GM21367 (cell line): Measurements from ENCODE around the gene PRKX.
"Not testable (repeated sequence)": the region's sequence is repeated elsewhere in the genome, so short reads cannot be mapped to it uniquely, and the experiment has no call there.

ENCODE experiments used
- ATAC-seq: cut with Tn5 transposase; IDR thresholded peaks from one replicate; pipeline ENCODE4 v1.9.1; 2021; ENCODE audit not compliant: unreplicated experiment

The PRKX gene

DNA sequence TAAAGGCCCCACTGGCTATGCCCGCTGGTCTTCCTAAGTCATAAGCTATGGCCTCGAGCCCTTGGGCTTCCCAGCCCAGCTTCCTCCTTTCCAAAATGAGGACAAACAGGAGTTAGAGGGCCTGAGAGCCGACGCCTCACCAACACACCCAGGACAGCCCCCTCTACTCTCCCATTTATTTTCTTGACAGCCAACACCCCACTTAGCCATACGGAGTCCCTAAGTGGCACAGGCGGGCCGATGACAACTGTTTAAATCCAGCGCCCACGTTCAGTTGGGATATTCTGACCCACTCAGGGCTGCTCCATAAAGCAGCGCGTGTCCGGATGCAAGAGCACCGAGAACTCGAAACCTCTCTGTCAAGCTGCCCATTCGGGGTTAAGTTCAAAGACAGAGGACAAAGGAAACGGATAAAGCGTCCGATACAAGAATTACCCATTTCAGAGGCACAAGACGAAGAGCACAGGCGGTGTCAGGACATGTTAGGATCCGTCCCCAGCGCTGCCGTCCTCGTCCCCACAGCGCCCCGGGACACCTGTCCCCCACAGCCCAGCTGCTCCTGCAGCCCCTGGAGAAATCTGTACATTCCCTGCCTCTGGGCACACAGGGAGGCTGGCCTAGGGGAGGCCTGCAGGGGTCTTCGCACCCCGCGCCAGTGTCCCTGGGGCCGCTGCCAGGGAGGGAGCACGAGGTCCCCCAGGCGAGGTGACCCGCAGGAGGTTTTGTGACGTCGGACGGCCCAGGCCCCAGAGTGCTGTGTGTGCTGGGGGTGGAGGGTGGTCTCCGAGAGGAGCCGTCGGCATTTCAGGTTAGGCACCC lies 1.2 kb downstream of the PRKX start:
- no peak for ATAC-seq

DNA sequence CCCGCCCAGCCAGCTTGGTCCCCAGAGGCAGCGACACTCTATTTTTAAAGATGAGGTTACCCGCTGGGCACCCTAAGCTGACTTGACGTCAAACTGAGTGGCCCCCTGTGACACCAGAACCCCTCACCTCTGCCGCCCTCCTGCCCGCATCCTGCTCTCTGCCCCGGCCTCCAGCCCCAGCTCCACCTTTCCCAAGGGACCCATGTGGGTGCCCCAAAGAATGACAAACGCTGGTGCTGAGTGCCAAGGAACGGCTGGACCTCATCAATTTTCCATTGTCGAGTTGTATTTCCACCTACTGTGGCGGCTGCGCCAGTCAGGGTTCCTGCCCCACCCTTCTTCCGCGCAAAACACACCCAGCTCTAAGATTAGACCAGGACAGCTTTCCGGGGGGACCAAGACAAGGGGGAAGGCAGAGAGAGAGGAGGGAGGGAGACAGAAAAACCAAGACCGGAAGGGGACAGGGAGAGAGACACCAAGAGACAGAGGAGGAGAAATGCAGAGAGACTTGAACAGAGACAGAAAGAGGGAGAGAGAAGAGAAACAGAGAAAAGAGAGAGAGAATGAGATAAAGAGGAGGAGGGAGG lies 2.0 kb downstream of the PRKX start:
- peak; percentile 24 for ATAC-seq

DNA sequence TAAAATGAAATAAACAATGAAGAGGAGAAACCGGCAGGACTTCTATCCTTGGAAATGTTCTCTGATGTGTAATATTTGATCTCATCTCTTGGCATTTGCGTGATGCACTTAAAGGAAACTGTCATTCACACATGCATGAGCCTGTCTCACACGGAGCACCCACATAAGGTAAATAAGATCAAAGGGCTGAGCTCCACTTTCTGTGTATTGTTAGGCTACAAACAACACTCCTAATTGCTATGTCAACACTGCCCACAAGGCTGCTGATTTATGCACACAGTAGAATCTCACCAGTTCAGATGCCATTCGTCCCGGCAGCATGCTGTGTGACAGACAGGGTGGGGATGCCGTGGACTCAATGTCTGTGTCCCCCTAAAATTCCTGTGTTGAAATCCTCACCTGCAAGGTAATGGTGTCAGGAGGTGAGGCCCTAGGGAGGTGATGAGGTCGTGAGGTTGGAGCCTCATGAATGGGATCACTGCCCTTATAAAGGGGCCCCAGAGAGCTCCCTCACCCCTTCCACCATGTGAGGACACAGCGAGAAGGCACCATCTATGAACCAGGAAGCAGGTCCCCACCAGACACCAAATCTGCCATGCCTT lies 5.7 kb downstream of the PRKX start:
- not testable (repeated sequence) for ATAC-seq

DNA sequence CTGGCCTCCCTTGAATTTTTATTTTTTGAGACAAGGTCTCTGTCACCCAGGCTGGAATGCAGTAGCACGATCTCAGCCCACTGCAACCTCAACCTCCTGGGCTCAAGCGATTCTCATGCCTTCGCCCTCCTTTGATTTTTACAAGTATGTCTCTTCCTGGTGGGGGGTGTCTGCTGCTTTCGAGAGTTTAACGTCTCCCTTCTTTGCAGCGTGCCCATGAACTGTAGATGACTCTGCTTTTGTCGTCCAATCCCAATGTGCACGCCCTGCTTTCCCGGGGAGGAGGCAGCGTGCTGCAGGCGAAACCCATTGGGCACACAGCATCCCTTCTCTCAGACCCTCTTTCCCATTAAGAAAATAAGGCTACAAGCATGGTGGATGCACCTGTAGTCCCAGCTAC lies 7.0 kb downstream of the PRKX start:
- no peak for ATAC-seq

DNA sequence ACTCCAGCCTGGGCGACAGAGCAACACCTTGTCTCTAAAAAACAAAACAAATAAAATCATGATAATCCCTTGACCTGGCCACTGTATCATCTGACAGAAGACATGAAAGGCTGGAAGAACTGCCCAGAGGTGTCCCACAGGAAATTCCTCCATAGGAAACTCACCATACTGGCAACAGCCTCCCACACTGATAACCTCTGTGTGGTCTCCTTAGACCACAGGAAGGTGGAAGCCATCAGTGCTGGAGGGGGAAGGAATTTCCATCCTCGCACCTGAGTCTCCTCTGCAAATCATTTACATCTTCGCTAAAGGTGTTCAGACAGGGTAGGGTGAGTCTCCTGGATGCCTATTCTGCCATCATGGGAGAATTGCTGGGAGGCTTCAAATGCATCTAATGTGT lies 10.2 kb downstream of the PRKX start:
- ATAC-seq, result not testable (repeated sequence)

DNA sequence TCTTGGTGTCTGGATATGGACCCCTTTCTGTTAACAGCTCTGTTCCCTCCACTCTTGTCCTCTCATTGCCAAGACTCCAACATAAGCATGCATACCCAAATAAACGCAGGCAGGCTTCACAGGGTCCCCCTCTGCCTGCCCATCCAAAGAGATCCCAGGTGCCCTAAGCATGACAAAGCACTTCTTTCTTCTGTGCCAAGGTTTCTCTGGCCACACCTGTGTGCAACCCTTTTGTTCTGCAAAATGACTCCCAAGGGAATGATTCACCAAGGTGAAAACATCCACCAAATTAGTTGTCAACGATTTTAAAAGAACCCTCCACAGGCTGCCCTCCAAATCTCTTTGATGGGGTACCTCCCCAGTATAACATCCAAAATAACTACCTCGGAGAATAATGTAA lies 11.4 kb downstream of the PRKX start:
- not testable (repeated sequence) for ATAC-seq

DNA sequence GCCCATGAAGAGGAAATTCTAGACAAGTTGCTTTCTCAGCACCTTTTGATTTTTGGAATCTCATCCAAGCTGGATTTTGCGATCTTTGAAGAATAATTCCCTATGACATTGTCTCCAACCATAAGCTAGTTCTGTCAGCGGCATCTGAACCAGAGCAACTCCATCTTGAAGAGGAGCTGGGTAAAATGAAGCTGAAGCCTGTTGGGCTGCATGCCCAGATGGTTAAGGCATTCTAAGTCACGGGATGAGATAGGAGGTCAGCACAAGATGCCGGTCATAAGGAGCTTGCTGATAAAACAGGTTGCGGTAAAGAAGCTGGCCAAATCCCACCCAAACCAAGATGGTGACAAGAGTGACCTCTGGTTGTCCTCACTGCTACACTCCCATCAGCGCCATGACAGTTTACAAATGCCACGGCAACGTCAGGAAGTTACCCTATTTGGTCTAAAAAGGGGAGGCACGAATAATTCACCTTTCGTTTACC lies 12.0 kb downstream of the PRKX start:
- ATAC-seq, result not testable (repeated sequence)

DNA sequence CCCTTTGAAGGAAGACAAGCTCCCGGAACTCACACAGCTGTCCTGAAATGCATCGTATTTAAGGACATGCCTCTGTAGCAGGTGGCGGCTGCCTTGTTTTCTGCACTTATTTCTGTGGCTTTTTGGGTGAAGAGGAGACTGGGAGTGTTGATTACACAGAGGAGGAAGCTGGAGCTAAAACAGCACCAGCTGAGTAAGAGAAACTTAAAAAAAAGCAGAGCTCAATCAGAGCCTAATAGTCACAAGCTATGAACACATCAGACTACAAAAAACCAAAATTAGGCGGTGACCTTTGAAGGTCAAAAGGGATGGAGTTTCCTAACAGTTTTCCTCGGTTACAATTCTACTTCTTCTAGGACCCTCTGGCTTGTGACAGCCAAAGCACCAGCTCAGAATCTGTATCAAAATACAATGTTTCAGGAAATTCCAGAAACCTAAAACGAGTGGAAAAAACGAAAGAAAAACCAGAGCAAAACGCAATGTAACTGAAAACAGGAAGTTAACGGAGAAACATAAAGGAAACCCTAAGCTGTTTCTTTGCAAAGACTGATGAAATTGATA lies 13.5 kb downstream of the PRKX start:
- ATAC-seq, result peak; percentile 69

DNA sequence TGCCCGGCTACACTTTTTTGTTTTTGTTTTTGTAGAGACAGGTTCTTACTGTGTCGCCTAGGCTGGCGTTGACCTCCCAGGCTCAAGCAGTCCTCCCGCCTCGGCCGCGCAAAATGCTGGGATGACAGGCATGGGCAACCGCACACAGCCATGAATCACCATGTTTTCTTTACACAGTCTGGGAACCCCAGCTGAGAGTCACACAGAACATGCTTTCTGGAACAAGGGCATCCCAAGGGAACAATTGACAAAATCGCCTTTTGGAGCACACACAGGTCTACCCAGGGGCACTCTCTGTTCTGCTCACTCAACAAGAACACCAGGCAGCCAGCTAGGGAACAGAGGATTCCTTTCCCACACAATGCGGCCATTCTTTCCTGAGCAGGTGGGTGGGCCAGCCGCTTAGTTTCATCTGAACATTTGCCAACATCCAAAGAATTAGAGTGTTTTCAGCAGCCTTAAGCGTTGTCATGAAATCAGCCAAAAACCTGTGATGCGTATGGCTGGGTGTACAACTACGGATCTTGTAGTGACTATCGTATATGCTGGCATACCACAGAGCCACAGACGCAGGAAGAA lies 15.7 kb downstream of the PRKX start:
- ATAC-seq, result no peak

DNA sequence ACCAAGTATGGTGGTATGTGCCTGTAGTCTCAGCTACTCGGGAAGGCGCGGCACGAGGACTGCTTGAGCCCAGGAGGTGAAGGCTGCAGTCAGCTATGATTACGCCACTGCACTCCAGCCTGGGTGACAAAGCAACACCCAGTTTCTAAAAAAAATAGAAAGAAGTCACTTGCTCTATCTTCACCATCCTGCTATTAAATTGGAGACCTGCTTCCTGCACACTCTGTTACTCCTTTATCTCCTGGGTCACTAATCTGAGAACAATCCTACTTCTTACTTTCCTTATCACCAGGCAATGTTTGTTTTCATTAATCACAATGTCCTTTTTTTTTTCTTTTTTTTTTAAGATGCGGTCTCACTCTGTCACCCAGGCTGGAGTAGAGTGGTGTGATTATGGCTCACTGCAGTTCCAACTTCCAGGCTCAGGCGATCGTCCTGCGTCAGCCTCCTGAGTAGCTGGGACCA lies 16.2 kb downstream of the PRKX start:
- no peak for ATAC-seq

DNA sequence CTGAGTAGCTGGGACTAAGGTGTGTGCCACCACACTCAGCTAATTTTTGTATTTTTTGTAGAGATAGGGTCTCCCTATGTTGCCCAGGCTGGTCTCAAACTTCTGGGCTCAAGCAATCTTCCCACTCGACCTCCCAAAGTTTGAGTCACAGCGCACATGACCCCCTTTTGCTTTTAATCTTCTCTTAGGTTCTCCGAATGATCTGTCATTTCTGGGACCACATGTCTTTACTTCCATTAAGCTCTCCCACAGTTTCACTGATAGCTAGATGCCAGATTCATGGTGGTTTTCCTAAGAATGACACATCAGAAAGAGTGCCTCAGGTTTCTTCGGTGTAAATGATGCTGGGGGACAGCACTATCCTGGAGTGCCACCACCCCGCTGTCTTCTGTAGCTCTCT lies 17.9 kb downstream of the PRKX start:
- ATAC-seq, result no peak

DNA sequence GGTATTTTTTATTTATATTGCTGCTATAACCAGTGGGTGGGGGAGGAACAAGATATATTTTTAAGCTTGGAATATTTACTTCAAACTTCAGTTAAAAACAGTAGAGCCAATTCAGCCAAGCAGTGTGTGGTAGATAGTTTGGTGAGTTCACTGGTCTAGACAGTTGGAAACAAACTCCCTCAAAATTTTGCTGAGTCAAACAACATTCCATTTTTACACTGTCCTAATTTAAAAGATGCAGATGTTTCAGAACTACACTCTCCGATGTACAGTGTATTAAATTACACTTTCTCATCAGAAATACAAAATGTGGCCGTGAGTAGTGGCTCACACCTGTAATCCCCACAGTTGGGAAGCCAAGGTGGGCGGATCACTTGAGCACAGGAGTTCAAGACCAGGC lies 23.3 kb downstream of the PRKX start:
- no peak for ATAC-seq

DNA sequence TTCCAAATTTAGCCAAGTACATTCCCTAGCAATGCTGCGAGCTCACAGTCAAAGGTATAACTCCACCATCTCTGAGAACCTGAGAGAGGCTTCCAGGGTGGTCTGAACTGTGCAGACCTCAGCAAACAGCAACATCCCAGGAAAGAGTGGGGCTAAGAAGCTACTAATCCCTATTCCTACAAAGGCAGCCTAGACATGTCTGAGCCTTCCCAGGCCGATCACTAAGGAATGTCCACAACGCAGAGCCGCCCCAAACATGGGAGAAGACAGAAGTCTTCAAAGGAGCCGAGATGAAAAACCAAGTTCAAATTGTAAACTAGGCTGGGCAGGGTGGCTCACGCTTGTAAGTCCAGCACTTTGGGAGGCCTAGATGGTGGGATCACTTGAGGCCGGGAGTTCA lies 30.2 kb downstream of the PRKX start:
- ATAC-seq, result not testable (repeated sequence)

DNA sequence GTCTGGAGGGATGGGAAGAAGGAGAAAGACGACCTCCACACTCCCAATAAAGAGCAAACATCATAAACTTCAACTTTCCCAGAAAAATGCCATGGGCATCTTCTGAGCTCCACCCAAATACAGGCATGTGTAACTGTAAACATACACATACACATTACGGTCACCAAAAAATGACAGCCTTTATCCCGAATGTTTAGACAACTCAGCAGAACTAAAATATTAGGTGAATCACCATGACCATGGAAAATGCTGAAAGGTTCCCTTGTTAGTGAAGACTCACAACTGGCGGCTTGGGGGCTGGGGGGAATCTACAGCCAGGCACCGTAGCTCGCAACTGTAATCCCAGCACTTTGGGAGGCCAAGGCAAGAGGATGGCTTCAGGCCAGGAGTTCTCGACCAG lies 33.0 kb downstream of the PRKX start:
- no peak for ATAC-seq

DNA sequence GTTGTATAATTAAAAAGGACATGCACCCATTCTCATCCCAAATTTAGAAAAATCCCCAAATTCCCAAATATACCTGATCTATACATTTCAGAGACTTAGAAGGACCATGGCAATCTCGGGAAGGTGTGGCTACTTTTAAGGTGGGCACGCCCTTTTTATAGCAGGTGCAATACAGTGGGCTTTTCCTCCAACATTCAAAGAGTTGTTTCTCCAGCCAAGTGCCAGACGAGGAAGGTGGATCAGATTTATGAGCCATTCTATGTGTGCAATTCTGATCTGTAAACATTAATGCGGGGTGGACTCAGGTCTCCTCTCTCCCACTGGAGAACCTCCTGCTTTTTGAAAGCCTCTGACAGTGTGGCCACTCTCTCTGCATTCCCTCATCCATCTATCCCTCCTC lies 33.8 kb downstream of the PRKX start:
- ATAC-seq, result no peak

DNA sequence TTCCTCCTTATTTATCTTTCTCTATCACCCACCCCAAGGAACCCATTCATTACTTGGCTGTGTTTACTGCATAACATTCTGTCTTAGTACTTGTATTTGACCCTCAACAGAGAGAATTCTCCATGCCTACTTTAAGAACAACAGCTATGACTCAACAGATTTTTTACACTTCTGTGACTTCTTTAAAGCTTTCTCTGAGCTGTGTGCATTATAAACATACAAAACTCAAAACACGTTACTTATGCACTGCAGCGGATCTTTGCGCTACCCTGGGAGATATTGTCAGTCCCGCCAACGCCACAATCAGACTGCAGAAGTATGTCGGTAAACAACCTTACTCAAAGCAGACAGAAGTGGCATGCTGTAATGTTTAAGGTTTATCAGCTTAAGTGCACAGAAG lies 35.1 kb downstream of the PRKX start:
- no peak for ATAC-seq

DNA sequence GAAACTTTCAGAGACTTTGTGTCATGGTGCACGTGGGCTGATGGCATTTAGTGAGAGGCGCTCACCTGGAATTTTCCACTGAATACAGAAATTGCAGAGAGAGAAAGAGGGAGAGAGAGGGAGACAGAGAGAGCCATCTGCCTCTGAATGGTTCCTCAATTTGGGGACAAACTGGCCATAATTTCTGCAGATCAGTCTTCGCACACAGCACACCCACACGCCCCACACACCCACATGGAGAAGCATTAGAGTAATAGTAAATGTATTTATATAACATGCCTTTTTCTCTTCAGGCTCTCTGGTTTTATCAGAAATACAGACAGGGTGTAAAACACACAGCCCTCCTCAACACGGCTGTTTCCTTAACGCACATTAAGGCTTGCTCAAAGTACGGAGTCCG lies 38.6 kb downstream of the PRKX start:
- ATAC-seq, result no peak

DNA sequence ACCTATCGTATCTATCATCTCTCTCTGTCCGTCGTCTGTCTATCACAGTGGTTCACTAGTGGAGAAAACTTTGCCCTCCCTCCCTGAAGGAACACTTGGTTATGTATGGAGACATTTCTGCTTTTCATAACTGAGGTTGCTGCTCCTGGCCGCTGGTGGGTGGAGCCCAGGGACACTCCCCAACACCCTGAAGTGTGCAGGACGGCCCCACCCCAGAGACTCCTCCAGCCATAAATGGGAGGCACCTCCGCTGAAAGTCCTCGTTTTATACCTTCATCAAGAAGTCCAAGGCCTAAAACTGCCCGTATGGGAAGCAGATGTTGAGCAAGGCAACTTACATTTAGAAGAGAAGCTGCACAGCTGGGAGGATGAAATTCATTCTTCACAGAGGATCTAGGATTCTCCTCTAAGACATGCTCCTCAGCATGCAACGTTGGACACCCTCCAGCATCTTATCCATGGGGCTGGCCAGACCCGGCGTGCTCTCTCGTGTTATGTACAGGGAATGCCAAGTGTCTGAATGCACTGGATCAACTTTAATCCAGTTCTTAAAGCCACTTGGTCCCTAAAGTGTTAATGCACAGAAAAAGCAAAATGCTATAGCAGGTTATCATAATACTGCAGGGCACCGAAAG lies 43.5 kb downstream of the PRKX start:
- ATAC-seq, result no peak

DNA sequence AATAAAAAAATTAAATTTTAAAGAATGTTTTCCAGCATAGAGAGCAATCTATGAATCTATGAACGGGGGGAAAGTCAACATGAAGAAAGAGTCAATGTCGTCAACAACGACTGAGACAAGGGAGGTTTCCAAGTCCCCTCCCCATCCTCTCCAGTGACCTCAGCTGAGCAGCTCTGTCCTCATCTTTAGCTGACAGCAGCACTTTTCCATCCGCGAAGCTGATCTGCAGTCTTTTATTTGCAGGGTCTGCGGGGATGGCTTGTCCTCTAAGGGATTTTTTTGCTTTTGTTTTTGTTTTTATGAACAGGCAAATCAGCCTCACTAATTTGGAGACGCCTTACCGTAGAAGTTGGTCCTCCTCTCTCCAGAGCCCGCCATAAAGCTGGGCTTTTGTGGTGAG lies 46.5 kb downstream of the PRKX start:
- ATAC-seq, result no peak

DNA sequence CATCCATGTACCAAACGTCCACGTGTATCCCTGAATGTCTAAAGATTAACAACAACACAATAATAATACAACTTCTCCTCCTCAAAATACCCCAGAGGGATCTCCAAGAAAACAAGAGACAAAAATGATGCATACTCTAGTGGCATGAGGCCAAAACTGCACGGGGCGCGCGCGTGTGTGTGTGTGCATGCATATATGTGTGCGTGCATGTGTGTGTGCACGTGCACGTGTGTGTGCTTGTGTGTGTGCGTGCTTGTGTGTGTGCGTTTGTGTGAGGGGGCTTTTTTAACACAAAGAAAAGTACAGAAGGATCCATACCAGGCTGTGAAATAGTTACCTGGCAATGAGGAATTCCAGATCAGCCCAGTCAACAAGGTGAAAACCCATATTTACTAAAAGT lies 48.5 kb downstream of the PRKX start:
- no peak for ATAC-seq
